Renal cortical epithelial cell (primary cell): Measurements from ENCODE around the gene PCDHA8. TPM values are rescaled to one million over a fixed set of nuclear protein-coding genes. Genes with fewer than 3 reads are reported as not detected.
"Not testable (repeated sequence)": the region's sequence is repeated elsewhere in the genome, so short reads cannot be mapped to it uniquely, and the experiment has no call there.

Experiments used
- DNase-seq: peaks from one replicate; pipeline ENCODE4 v3.0.0-alpha.2; 2011; ENCODE audit warnings: low read depth
- total RNA-seq: library from RNA; depleted of rRNA; stranded (reverse); fragments of >200 nt; gene quantifications from 2 replicates; pipeline ENCODE4 v1.2.3, GENCODE V29; 2014

Gene PCDHA8, protein sequence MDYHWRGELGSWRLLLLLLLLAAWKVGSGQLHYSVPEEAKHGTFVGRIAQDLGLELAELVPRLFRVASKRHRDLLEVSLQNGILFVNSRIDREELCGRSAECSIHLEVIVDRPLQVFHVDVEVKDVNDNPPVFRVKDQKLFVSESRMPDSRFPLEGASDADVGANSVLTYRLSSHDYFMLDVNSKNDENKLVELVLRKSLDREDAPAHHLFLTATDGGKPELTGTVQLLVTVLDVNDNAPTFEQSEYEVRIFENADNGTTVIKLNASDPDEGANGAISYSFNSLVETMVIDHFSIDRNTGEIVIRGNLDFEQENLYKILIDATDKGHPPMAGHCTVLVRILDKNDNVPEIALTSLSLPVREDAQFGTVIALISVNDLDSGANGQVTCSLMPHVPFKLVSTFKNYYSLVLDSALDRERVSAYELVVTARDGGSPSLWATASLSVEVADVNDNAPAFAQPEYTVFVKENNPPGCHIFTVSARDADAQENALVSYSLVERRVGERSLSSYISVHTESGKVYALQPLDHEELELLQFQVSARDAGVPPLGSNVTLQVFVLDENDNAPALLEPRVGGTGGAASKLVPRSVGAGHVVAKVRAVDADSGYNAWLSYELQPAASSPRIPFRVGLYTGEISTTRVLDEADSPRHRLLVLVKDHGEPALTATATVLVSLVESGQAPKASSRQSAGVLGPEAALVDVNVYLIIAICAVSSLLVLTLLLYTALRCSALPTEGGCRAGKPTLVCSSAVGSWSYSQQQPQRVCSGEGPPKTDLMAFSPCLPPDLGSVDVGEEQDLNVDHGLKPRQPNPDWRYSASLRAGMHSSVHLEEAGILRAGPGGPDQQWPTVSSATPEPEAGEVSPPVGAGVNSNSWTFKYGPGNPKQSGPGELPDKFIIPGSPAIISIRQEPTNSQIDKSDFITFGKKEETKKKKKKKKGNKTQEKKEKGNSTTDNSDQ
- total RNA-seq: 1.3 TPM in 1 of 2 replicates, not detected in the other

DNA sequence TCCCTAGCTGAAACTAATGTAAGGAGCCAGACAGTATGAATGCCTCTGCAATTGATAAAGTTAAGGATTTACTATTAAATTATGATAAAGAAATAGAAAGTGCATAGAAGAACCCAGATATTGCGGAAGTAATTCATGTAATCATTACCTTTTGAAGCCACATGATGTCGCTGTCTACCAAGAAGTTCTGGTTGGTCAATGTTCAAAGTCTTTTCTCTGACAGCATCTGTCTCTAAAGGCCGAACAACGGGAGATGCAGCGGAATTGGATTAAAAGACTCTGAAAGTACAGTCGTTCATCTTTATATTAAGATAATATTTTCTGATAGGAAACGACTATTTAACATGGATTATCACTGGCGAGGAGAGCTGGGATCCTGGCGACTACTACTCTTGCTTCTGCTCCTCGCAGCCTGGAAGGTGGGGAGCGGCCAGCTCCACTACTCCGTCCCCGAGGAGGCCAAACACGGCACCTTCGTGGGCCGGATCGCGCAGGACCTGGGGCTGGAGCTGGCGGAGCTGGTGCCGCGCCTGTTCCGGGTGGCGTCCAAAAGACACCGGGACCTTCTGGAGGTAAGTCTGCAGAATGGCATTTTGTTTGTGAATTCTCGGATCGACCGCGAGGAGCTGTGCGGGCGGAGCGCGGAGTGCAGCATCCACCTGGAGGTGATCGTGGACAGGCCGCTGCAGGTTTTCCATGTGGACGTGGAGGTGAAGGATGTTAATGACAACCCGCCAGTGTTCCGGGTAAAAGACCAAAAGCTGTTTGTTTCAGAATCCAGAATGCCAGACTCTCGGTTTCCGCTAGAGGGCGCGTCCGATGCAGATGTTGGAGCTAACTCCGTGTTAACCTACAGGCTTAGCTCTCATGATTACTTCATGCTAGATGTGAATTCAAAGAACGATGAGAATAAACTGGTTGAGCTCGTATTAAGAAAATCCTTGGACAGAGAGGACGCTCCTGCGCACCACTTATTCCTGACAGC lies at the start of gene PCDHA8:
PCDHA8 (plus strand) TSS at position 210 of the 985 bp plus-strand sequence; CDS start at position 345, 135 bp downstream.
- DNase-seq: no peak

DNA sequence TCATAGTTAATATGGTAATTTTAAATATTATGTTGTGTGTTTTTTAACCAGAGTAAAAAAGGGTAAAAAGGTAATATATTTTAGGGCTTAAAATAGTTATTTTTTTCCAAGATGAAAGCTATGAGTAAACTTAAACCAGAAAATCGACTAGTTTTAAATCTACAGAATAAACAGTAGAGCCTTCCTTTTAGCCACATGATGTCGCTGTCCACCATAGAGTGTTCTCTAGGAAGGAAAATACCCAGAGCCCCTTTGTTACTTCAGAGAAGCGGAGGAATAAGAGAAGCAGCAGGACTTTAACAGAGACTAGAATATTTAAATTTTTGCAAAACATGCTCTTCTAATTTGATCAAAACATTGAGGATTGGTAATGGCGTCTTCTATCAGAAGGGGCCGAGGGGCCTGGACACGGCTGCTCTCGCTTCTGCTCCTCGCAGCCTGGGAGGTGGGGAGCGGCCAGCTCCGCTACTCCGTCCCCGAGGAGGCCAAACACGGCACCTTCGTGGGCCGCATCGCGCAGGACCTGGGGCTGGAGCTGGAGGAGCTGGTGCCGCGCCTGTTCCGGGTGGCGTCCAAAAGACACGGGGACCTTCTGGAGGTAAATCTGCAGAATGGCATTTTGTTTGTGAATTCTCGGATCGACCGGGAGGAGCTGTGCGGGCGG lies 46.3 kb upstream of the PCDHA8 start, which contains the start of gene PCDHA2:
PCDHA2 (plus strand) TSS at position 258 of the 664 bp plus-strand sequence.
- DNase-seq: no peak

DNA sequence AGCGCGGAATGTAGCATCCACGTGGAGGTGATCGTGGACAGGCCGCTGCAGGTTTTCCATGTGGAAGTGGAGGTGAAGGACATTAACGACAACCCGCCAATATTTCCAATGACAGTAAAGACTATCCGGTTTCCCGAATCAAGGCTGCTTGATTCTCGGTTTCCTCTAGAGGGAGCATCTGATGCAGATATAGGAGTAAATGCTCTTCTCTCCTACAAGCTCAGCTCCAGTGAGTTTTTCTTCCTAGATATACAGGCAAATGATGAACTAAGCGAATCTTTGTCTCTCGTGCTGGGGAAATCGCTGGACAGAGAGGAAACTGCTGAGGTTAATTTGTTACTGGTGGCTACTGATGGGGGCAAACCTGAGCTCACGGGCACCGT lies 45.7 kb upstream of the PCDHA8 start:
- DNase-seq: no peak

DNA sequence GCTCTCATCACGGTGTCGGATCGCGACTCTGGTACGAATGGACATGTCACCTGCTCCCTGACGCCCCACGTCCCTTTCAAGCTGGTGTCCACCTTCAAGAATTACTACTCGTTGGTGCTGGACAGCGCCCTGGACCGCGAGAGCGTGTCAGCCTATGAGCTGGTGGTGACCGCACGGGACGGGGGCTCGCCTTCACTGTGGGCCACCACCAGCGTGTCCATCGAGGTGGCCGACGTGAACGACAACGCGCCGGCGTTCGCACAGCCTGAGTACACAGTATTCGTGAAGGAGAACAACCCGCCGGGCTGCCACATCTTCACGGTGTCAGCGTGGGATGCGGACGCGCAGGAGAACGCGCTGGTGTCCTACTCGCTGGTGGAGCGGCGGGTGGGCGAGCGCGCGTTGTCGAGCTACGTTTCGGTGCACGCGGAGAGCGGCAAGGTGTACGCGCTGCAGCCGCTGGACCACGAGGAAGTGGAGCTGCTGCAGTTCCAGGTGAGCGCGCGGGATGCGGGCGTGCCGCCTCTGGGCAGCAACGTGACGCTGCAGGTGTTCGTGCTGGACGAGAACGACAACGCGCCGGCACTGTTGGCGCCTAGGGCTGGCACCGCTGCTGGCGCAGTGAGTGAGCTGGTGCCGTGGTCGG lies 44.8 kb upstream of the PCDHA8 start:
- not testable (repeated sequence) for DNase-seq

DNA sequence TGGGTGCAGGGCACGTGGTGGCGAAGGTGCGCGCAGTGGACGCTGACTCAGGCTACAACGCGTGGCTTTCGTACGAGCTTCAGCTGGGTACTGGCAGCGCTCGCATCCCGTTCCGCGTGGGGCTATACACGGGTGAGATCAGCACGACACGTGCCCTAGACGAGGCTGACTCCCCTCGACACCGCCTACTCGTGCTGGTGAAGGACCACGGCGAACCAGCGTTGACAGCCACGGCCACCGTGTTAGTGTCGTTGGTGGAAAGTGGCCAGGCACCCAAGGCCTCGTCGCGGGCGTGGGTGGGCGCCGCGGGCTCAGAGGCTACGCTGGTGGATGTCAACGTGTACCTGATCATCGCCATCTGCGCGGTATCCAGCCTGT lies 44.3 kb upstream of the PCDHA8 start:
- DNase-seq: no peak

DNA sequence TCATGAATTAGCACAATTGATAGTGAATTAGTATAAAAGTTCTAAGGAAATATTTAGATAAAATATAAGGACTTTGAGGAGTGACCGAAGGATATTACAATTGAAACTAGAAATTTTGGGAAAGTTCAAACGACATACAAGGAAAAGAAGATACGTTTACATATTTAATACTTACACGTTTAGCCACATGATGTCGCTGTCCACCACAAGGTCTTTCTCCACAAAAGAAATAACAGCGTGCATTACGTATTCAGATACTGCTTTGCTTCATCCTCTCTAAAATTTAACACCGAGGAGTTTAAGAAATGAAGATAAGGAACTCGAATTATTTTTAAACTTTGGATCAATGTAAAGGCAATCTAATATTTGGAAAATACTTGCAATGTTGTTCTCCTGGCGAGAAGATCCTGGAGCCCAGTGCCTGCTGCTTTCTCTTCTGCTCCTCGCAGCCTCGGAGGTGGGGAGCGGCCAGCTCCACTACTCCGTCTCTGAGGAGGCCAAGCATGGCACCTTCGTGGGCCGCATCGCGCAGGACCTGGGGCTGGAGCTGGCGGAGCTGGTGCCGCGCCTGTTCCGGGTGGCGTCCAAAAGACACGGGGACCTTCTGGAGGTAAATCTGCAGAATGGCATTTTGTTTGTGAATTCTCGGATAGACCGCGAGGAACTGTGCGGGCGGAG lies 40.0 kb upstream of the PCDHA8 start, which contains the start of gene PCDHA3:
PCDHA3 (plus strand) TSS at position 242 of the 678 bp plus-strand sequence.
- peak; percentile 9 for DNase-seq

DNA sequence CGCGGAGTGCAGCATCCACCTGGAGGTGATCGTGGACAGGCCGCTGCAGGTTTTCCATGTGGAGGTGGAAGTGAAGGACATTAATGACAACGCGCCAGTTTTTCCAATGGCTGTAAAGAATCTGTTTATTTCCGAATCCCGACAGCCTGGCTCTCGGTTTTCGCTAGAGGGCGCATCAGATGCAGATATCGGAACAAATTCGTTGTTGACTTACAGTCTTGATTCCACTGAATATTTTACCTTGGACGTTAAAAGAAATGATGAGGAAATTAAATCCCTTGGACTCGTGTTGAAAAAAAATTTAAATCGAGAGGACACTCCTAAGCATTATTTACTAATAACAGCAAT lies 39.5 kb upstream of the PCDHA8 start:
- DNase-seq: no peak

DNA sequence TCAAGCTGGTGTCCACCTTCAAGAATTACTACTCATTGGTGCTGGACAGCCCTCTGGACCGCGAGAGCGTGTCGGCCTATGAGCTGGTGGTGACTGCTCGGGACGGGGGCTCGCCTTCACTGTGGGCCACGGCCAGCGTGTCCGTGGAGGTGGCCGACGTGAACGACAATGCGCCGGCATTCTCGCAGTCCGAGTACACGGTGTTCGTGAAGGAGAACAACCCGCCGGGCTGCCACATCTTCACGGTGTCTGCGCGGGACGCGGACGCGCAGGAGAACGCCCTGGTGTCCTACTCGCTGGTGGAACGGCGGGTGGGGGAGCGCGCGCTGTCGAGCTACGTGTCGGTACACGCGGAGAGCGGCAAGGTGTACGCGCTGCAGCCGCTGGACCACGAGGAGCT lies 38.6 kb upstream of the PCDHA8 start:
- not testable (repeated sequence) for DNase-seq

DNA sequence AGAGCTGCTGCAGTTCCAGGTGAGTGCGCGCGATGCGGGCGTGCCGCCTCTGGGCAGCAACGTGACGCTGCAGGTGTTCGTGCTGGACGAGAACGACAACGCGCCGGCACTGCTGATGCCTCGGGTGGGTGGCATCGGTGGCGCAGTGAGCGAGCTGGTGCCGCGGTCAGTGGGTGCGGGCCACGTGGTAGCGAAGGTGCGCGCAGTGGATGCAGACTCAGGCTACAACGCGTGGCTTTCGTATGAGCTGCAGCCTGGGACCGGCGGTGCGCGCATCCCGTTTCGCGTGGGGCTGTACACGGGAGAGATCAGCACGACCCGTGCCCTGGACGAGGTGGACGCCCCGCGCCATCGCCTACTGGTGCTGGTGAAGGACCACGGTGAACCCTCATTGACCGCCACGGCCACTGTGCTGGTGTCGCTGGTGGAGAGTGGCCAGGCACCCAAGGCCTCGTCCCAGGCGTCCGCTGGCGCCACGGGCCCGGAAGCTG lies 38.2 kb upstream of the PCDHA8 start:
- no peak for DNase-seq

DNA sequence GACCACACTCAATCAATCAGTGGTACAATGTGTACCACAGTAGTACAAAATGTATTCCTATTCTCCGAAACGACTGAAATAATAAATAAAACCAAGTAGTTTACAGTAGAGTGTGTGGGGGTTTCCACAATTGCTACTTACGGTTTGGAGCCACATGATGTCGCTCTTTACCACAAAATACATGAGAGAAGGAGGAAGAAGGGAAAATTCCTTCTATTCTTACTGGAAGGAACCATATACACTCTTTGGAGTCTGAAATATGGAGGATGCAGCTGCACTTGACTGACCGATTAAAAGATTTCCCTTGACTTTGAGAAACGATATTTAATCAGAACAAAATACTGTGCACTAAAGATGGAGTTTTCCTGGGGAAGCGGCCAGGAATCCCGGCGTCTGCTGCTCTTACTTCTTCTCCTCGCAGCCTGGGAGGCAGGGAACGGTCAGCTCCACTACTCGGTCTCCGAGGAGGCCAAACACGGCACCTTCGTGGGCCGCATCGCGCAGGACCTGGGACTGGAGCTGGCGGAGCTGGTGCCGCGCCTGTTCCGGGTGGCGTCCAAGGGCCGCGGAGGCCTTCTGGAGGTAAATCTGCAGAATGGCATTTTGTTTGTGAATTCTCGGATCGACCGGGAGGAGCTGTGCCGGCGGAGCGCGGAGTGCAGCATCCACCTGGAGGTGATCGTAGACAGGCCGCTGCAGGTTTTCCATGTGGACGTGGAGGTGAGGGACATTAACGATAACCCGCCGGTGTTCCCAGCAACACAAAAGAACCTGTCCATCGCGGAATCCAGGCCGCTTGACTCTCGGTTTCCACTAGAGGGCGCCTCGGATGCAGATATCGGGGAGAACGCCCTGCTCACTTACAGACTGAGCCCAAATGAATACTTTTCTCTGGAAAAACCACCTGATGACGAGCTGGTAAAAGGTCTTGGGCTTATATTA lies 33.9 kb upstream of the PCDHA8 start, which contains the start of gene PCDHA4:
PCDHA4 (plus strand) TSS at position 235 of the 942 bp plus-strand sequence.
- peak; percentile 21 for DNase-seq

DNA sequence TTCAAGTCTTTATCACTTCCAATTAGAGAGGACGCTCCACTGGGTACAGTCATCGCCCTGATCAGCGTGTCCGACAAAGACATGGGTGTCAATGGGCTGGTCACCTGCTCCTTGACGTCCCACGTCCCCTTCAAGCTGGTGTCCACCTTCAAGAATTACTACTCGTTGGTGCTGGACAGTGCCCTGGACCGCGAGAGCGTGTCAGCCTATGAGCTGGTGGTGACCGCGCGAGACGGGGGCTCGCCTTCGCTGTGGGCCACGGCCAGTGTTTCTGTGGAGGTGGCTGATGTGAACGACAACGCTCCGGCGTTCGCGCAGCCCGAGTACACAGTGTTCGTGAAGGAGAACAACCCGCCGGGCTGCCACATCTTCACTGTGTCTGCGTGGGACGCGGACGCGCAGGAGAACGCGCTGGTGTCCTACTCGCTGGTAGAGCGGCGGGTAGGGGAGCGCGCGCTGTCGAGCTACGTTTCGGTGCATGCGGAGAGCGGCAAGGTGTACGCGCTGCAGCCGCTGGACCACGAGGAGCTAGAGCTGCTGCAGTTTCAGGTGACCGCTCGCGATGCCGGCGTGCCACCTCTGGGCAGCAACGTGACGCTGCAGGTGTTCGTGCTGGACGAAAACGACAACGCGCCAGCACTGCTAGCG lies 32.6 kb upstream of the PCDHA8 start:
- not testable (repeated sequence) for DNase-seq

DNA sequence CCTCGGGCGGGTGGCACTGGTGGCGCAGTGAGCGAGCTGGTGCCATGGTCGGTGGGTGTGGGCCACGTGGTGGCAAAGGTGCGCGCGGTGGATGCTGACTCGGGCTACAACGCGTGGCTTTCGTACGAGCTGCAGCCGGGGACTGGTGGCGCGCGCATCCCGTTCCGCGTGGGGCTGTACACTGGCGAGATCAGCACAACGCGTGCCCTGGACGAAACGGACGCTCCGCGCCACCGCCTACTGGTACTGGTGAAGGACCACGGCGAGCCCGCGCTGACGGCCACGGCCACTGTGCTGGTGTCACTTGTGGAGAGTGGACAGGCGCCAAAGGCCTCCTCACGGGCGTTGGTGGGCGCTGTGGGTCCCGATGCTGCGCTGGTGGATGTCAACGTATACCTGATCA lies 32.1 kb upstream of the PCDHA8 start:
- no peak for DNase-seq

DNA sequence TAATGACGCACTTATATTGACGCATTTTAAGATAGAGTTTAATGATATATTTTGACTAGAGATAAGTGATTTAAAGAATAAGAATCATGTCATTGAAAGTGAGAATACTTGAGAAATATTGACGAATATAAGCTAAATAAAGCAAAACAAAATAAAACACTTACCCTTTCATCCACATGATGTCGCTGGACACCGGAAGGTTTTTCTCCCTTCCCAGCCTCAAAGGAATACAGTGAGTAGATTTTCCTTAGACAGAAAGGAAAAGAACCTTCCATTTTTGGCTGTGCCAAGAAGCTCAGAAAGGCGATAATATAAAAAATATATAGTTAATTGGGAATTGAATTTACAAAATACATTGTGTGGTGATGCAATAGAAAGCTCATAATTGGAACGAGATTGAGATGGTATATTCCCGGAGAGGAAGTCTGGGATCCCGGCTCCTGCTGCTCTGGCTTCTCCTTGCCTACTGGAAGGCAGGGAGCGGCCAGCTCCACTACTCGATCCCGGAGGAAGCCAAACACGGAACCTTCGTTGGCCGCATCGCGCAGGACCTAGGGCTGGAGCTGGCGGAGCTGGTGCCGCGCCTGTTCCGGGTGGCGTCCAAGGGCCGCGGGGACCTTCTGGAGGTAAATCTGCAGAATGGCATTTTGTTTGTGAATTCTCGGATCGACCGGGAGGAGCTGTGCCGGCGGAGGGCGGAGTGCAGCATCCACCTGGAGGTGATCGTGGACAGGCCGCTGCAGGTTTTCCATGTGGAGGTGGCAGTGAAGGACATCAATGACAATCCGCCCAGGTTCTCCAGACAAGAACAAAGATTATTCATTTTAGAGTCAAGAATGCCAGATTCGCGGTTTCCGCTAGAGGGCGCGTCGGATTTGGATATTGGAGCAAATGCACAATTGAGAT lies 19.4 kb upstream of the PCDHA8 start, which contains the start of gene PCDHA5:
PCDHA5 (plus strand) TSS at position 239 of the 906 bp plus-strand sequence.
- no peak for DNase-seq

DNA sequence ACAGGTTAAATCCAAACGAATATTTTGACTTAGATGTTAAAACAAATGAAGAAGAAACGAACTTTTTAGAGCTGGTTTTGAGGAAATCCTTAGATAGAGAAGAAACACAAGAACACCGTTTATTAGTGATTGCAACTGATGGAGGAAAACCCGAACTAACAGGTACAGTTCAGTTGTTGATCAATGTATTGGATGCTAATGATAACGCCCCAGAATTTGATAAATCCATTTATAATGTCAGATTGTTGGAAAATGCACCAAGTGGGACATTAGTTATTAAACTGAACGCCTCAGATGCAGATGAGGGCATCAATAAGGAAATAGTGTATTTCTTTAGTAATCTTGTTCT lies 18.7 kb upstream of the PCDHA8 start:
- DNase-seq: no peak

DNA sequence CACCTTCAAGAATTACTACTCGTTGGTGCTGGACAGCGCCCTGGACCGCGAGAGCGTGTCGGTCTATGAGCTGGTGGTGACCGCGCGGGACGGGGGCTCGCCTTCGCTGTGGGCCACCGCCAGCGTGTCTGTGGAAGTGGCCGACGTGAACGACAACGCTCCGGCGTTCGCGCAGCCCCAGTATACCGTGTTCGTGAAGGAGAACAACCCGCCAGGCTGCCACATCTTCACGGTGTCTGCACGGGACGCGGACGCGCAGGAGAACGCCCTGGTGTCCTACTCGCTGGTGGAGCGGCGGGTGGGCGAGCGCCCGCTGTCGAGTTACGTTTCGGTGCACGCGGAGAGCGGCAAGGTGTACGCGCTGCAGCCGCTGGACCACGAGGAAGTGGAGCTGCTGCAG lies 18.0 kb upstream of the PCDHA8 start:
- DNase-seq: not testable (repeated sequence)

DNA sequence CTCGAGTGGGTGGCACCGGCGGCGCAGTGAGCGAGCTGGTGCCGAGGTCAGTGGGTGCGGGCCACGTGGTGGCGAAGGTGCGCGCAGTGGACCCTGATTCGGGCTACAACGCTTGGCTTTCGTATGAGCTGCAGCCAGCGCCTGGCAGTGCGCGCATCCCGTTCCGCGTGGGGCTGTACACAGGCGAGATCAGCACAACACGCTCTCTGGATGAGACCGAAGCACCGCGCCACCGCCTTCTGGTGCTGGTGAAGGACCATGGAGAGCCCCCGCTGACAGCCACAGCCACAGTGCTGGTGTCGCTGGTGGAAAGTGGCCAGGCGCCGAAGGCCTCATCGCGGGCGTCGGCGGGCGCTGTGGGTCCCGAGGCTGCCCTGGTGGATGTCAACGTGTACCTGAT lies 17.5 kb upstream of the PCDHA8 start:
- no peak for DNase-seq
